Astrocyte (in vitro differentiated cells and primary cell): Measurements from ENCODE around the gene RMDN3. TPM values are rescaled to one million over a fixed set of nuclear protein-coding genes. Genes with fewer than 3 reads are reported as not detected.

Experiments
- DNase-seq: peaks from one replicate; pipeline ENCODE4 v3.0.0-alpha.2; 2010; ENCODE audit warnings: low read depth
- FAIRE-seq: peaks from 2 replicates; lab custom pipeline; 2011; peaks lifted over from hg19 to GRCh38; lab: Jason Lieb, UNC
- H2AFZ ChIP-seq: 2 replicates; pipeline ENCODE4 v1.6.0; 2012; ENCODE audit warnings: low read depth, low read length, inconsistent platforms
- H3K27ac ChIP-seq: 2 replicates; pipeline ENCODE4 v1.5.1; 2011; ENCODE audit warnings: low read depth, low read length, inconsistent platforms
- H3K27me3 ChIP-seq: 2 replicates; pipeline ENCODE4 v1.6.0; 2011; ENCODE audit warnings: low read length, inconsistent platforms; ENCODE audit not compliant: insufficient read depth
- H3K36me3 ChIP-seq: 2 replicates; pipeline ENCODE4 v1.5.1; 2011; ENCODE audit warnings: low read length, inconsistent platforms; ENCODE audit not compliant: insufficient read depth
- H3K4me1 ChIP-seq: 2 replicates; pipeline ENCODE4 v1.5.1; 2011; ENCODE audit warnings: low read length, inconsistent platforms; ENCODE audit not compliant: insufficient read depth
- H3K4me2 ChIP-seq: 2 replicates; pipeline ENCODE4 v1.6.0; 2012; ENCODE audit warnings: low read length, inconsistent platforms
- H3K4me3 ChIP-seq: 2 replicates; pipeline ENCODE4 v1.5.1; 2011; ENCODE audit warnings: low read depth, mild to moderate bottlenecking, low read length, inconsistent platforms; ENCODE audit not compliant: insufficient read depth
- H3K79me2 ChIP-seq: 2 replicates; pipeline ENCODE4 v1.6.0; 2012; ENCODE audit warnings: mild to moderate bottlenecking, low read length, inconsistent platforms; ENCODE audit not compliant: insufficient read depth
- H3K9ac ChIP-seq: 2 replicates; pipeline ENCODE4 v1.6.0; 2012; ENCODE audit warnings: mild to moderate bottlenecking, low read length, inconsistent platforms
- H3K9me3 ChIP-seq: 2 replicates; pipeline ENCODE4 v1.5.1; 2012; ENCODE audit warnings: low read depth, mild to moderate bottlenecking, low read length, inconsistent platforms; ENCODE audit not compliant: insufficient read depth
- H4K20me1 ChIP-seq: 2 replicates; pipeline ENCODE4 v1.6.0; 2012; ENCODE audit warnings: low read length, inconsistent platforms; ENCODE audit not compliant: insufficient read depth
- H3K27ac Mint-ChIP-seq: one replicate; pipeline ENCODE4 v1.8.0; 2021; ENCODE audit warnings: mild to moderate bottlenecking, mixed read lengths; ENCODE audit not compliant: unreplicated experiment
- H3K27me3 Mint-ChIP-seq: one replicate; pipeline ENCODE4 v1.8.0; 2021; ENCODE audit warnings: low read depth, mixed read lengths; ENCODE audit not compliant: unreplicated experiment
- H3K36me3 Mint-ChIP-seq: one replicate; pipeline ENCODE4 v1.8.0; 2021; ENCODE audit warnings: low read depth, mixed read lengths; ENCODE audit not compliant: unreplicated experiment
- H3K4me1 Mint-ChIP-seq: one replicate; pipeline ENCODE4 v1.8.0; 2021; ENCODE audit warnings: low read depth, mixed read lengths; ENCODE audit not compliant: unreplicated experiment
- H3K4me3 Mint-ChIP-seq: one replicate; pipeline ENCODE4 v1.8.0; 2021; ENCODE audit warnings: mild to moderate bottlenecking, moderate library complexity, mixed read lengths; ENCODE audit not compliant: unreplicated experiment
- H3K9me3 Mint-ChIP-seq: one replicate; pipeline ENCODE4 v1.8.0; 2021; ENCODE audit warnings: mild to moderate bottlenecking, mixed read lengths; ENCODE audit not compliant: unreplicated experiment
- EZH2 ChIP-seq: IDR thresholded peaks from 2 replicates; pipeline ENCODE4 v1.6.1; 2012; ENCODE audit warnings: mild to moderate bottlenecking, low read length, inconsistent platforms; ENCODE audit not compliant: insufficient read depth
- total RNA-seq: library from RNA; stranded (reverse); gene quantifications from 2 replicates; pipeline ENCODE4 v1.2.1, GENCODE V29; 2021
- TF ChIP-seq, protein P1 (sequence below): IDR thresholded peaks from 2 replicates; pipeline ENCODE4 v1.5.1; 2011; ENCODE audit warnings: low read depth, mild to moderate bottlenecking, inconsistent platforms, low read length, moderate library complexity; ENCODE audit not compliant: insufficient read depth

The RMDN3 gene
- total RNA-seq, 1 donor from 2014 or later, result 32.0 TPM

- Mint-ChIP-seq H3K27me3 (no peaks in the 10 kb centered on the region), H3K9me3 (no peaks in the 10 kb centered on the region), H3K4me1 (peaks cover 14% of the 10 kb centered on the region), H3K36me3 (peaks cover 20% of the 10 kb centered on the region), H3K27ac (no peak overlapping the region), H3K4me3 (no peak overlapping the region)
- TF ChIP-seq, protein P1, sequence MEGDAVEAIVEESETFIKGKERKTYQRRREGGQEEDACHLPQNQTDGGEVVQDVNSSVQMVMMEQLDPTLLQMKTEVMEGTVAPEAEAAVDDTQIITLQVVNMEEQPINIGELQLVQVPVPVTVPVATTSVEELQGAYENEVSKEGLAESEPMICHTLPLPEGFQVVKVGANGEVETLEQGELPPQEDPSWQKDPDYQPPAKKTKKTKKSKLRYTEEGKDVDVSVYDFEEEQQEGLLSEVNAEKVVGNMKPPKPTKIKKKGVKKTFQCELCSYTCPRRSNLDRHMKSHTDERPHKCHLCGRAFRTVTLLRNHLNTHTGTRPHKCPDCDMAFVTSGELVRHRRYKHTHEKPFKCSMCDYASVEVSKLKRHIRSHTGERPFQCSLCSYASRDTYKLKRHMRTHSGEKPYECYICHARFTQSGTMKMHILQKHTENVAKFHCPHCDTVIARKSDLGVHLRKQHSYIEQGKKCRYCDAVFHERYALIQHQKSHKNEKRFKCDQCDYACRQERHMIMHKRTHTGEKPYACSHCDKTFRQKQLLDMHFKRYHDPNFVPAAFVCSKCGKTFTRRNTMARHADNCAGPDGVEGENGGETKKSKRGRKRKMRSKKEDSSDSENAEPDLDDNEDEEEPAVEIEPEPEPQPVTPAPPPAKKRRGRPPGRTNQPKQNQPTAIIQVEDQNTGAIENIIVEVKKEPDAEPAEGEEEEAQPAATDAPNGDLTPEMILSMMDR, result no peak
- no peak for TF ChIP-seq EZH2
- peaks cover 17% of the 10 kb centered on the region for H4K20me1 ChIP-seq
- no peak overlapping the region for H3K27ac ChIP-seq
- DNase-seq, result no peak
- H3K27me3 ChIP-seq, result no peaks in the 10 kb centered on the region
- H3K9ac ChIP-seq, result no peak overlapping the region
- H2AFZ ChIP-seq, result no peak overlapping the region
- H3K79me2 ChIP-seq, result no peaks in the 10 kb centered on the region
- no peak overlapping the region for H3K4me3 ChIP-seq
- no peak for FAIRE-seq
- peaks cover 15% of the 10 kb centered on the region for H3K36me3 ChIP-seq
- H3K9me3 ChIP-seq, result no peaks in the 10 kb centered on the region
- peaks cover 18% of the 10 kb centered on the region for H3K4me1 ChIP-seq
- H3K4me2 ChIP-seq, result no peak overlapping the region
Observed at GRCh38 chr15:40773902-40774301, 18.8 kb upstream of the RMDN3 start.

DNA sequence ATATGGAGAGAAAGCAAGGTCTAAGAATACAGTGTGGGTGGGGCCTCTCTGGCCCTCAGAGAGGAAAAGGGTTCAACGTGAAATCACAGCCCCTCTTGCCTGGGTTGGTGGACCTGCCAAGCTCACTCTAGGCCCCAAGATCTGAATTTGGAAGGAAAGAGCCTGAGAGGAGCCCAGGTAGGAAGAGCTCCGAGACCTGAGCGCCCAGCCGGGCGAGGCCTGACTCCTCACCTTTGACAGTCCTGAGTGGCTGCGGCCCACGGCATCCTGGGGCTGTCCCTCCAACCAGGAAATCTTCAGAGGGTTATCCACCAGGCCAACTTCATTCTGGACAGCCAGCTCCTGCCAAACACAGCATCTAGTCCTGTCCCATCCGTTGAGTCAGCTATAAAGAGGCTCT is 18.4 kb upstream of the RMDN3 start:
- H3K79me2 ChIP-seq, result no peaks in the 10 kb centered on the region
- H2AFZ ChIP-seq, result no peak overlapping the region
- H3K4me1 ChIP-seq, result peaks cover 22% of the 10 kb centered on the region
- H4K20me1 ChIP-seq, result peaks cover 21% of the 10 kb centered on the region
- TF ChIP-seq, protein P1, result no peak
- TF ChIP-seq EZH2, result no peak
- H3K9ac ChIP-seq, result no peak overlapping the region
- H3K36me3 Mint-ChIP-seq, result peaks cover 20% of the 10 kb centered on the region
- H3K4me2 ChIP-seq, result no peak overlapping the region
- H3K27me3 ChIP-seq, result no peaks in the 10 kb centered on the region
- no peak overlapping the region for H3K27ac ChIP-seq
- H3K36me3 ChIP-seq, result peaks cover 14% of the 10 kb centered on the region
- H3K9me3 Mint-ChIP-seq, result no peaks in the 10 kb centered on the region
- no peak overlapping the region for H3K27ac Mint-ChIP-seq
- H3K4me3 Mint-ChIP-seq, result no peak overlapping the region
- H3K4me3 ChIP-seq, result no peak overlapping the region
- H3K4me1 Mint-ChIP-seq, result peaks cover 14% of the 10 kb centered on the region
- no peaks in the 10 kb centered on the region for H3K9me3 ChIP-seq
- FAIRE-seq (no peak), DNase-seq (no peak)
- H3K27me3 Mint-ChIP-seq, result no peaks in the 10 kb centered on the region

DNA sequence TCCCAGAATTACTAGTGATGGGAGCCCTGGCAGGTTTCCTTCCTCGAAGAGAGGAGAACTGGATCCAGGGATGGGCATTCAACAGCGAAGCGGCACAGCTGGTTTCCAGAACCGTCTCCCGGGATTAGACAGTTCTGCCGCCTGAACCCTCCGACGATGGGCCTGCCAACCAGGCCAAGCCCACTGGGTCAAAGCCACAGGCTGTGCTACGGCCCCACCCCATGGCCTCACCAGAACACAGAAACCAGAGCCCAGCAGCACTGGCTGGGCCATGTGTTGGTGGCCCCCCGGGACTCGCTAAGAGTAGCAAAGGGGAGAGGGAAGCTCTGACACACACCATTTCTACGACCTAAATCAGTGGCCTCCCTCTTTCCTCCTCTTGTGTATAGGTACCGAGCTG is 17.0 kb upstream of the RMDN3 start:
- DNase-seq (no peak), FAIRE-seq (no peak)
- TF ChIP-seq, protein P1, result no peak
- no peak for TF ChIP-seq EZH2
- Mint-ChIP-seq H3K4me3 (no peak overlapping the region), H3K36me3 (peaks cover 20% of the 10 kb centered on the region), H3K9me3 (no peaks in the 10 kb centered on the region), H3K27ac (no peak overlapping the region), H3K27me3 (no peaks in the 10 kb centered on the region), H3K4me1 (peaks cover 17% of the 10 kb centered on the region)
- no peak overlapping the region for H3K9ac ChIP-seq
- no peaks in the 10 kb centered on the region for H3K27me3 ChIP-seq
- H4K20me1 ChIP-seq, result peaks cover 25% of the 10 kb centered on the region
- no peak overlapping the region for H3K4me3 ChIP-seq
- no peaks in the 10 kb centered on the region for H3K79me2 ChIP-seq
- H3K9me3 ChIP-seq, result no peaks in the 10 kb centered on the region
- H3K36me3 ChIP-seq, result peaks cover 14% of the 10 kb centered on the region
- H3K4me2 ChIP-seq, result no peak overlapping the region
- peaks cover 31% of the 10 kb centered on the region for H3K4me1 ChIP-seq
- H3K27ac ChIP-seq, result no peak overlapping the region
- H2AFZ ChIP-seq, result no peak overlapping the region
